Gastrocnemius medialis (tissue), 4 donors: Measurements from ENCODE around the gene DAB2IP. TPM values are rescaled to one million over a fixed set of nuclear protein-coding genes. Genes with fewer than 3 reads are reported as not detected.

Experiments used
- ATAC-seq, 2 donors: fragments of 150-250 bp; one replicate each; pipeline ENCODE4 v1.9.1; 2016
- DNase-seq, 2 donors: peaks; one replicate each; pipeline ENCODE4 v3.0.0-alpha.2; 2019
- H3K27ac ChIP-seq, 4 donors: fragments of 200-600 bp; sonication (generic); 1 replicate in 1 of 4; 2 replicates in 3 of 4; pipeline ENCODE4 v1.5.1; 2016 to 2018; ENCODE audit warnings: mild to moderate bottlenecking in 2 of 4, moderate library complexity in 1 of 4
- H3K27me3 ChIP-seq, 3 donors: fragments of 200-600 bp; sonication (generic) in 2 of 3; 1 replicate in 1 of 3; 2 replicates in 2 of 3; pipeline versions ENCODE4 v1.5.1 to v1.6.0; 2016 to 2019; ENCODE audit warnings: mild to moderate bottlenecking in 1 of 3, moderate library complexity in 1 of 3
- H3K36me3 ChIP-seq, 2 donors: fragments of 200-600 bp; sonication (generic) in 1 of 2; one replicate each; pipeline ENCODE4 v1.5.1; 2017 to 2018
- H3K4me1 ChIP-seq, 2 donors: fragments of 200-600 bp; sonication (generic) in 1 of 2; one replicate each; pipeline ENCODE4 v1.5.1; 2016 to 2017; ENCODE audit warnings: mild to moderate bottlenecking in 2 of 2
- H3K4me3 ChIP-seq, 4 donors: fragments of 200-600 bp; sonication (generic) in 3 of 4; 1 replicate in 1 of 4; 2 replicates in 3 of 4; pipeline ENCODE4 v1.5.1; 2016 to 2019; ENCODE audit warnings: mild to moderate bottlenecking in 2 of 4
- H3K9me3 ChIP-seq, 3 donors: fragments of 200-600 bp; sonication (generic) in 2 of 3; 1 replicate in 1 of 3; 2 replicates in 2 of 3; pipeline ENCODE4 v1.5.1; 2016 to 2019
- POLR2A ChIP-seq, 2 donors: fragments of 450-650 bp; IDR thresholded peaks; one replicate each; pipeline ENCODE4 v1.6.1; 2017; ENCODE audit warnings: antibody characterized with exemption in 2 of 2, mild to moderate bottlenecking in 2 of 2, moderate library complexity in 2 of 2
- in situ Hi-C, 4 donors: fragments of 200-750 bp; cut with MboI; loops; one replicate each; pipeline versions ENCODE4 v1.15.0 to v1.8.0; 2017; ENCODE audit warnings: low sequenced_read_pairs in 4 of 4
- intact Hi-C: fragments of 100-400 bp; cut with DNase I; formaldehyde crosslinking; loops from one replicate; pipeline ENCODE4 v1.15.1; 2023; ENCODE audit warnings: low total_unique reads
- total RNA-seq, 4 donors: library from RNA; depleted of rRNA; stranded (reverse); fragments of >200 nt; gene quantifications; one replicate each; pipeline versions ENCODE4 v1.1.0 to v1.2.3, GENCODE V29; 2016
- TF ChIP-seq, protein P1 (sequence below), 5 experiments: fragments of 450-650 bp in 3 of 5; fragments of 200-600 bp in 2 of 5; sonication (generic) in 2 of 5; IDR thresholded peaks in 4 of 5; conservative IDR thresholded peaks in 1 of 5; 1 replicate in 4 of 5; 2 replicates in 1 of 5; pipeline ENCODE4 v1.5.1; 2016 to 2019; ENCODE audit warnings: antibody characterized with exemption in 5 of 5, mild to moderate bottlenecking in 3 of 5, moderate library complexity in 3 of 5

DAB2IP gene
- total RNA-seq, 4 donors from 2014 or later = 22.7 to 68.2 (median 37.4) TPM

- Histone ChIP-seq H3K36me3 (no peaks in the 10 kb centered on the region), H3K27ac (no peak overlapping the region), H3K4me3 (no peak overlapping the region), H3K27me3 (no peaks in the 10 kb centered on the region), H3K4me1 (peaks cover 25 to 34% of the 10 kb centered on the region in 2 donors), H3K9me3 (no peaks in the 10 kb centered on the region)
- TF ChIP-seq, protein P1, sequence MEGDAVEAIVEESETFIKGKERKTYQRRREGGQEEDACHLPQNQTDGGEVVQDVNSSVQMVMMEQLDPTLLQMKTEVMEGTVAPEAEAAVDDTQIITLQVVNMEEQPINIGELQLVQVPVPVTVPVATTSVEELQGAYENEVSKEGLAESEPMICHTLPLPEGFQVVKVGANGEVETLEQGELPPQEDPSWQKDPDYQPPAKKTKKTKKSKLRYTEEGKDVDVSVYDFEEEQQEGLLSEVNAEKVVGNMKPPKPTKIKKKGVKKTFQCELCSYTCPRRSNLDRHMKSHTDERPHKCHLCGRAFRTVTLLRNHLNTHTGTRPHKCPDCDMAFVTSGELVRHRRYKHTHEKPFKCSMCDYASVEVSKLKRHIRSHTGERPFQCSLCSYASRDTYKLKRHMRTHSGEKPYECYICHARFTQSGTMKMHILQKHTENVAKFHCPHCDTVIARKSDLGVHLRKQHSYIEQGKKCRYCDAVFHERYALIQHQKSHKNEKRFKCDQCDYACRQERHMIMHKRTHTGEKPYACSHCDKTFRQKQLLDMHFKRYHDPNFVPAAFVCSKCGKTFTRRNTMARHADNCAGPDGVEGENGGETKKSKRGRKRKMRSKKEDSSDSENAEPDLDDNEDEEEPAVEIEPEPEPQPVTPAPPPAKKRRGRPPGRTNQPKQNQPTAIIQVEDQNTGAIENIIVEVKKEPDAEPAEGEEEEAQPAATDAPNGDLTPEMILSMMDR (IDR thresholded peaks at IDR 0.05 in 4 of 5, conservative IDR thresholded peaks at IDR 0.05 in 1 of 5) = no peak
- no peak for ATAC-seq
- in situ Hi-C loops = no loop called here
- intact Hi-C loops = no loop called here
- DNase-seq = no peak
Measured at GRCh38 chr9:121667214-121667613, 15.8 kb downstream of the DAB2IP start.

DNA sequence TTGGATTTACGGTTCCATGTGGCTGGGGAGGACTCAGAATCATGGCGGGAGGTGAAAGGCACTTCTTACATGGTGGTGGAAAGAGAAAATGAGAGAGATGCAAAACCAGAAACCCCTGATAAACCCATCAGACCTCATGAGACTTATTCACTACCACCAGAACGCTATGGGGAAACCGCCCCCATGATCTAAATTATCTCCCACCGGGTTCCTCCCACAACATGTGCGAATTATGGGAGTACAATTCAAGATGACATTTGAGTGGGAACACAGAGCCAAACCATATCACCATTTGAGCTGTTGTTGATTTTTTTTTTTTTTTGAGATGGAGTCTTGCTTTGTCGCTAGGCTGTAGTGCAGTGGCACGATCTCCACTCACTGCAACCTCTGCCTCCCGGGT lies 16.5 kb downstream of the DAB2IP start:
- ATAC-seq = no peak
- H3K4me1 ChIP-seq = peaks cover 23 to 34% of the 10 kb centered on the region in 2 donors
- in situ Hi-C loops = no loop called here

DNA sequence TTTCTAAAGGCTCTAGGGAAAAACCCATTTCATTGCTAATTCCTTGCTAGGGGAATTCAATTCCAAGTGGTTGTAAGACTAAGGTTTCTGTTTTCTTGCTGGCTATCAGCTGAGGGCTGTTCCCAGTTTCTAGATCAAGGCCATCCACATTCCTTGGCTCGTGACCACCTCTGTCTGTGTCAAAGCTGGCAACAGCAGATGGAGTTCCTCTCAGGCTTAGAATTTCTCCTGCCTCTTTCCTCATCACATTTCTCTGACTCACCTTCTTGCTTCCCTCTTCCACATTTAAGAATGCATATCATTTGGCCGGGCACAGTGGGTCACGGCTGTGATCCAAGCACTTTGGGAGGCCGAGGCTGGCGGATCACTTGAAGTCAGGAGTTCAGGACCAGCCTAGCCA lies 19.0 kb downstream of the DAB2IP start:
- in situ Hi-C loops = no loop called here
- peak; percentile 92 to 96 for ATAC-seq
- DNase-seq = peak; percentile 86 to 91
- intact Hi-C loops = no loop called here
- peak overlapping the region; percentile 67 to 74 (median 69) for H3K27ac ChIP-seq
- H3K4me1 ChIP-seq = peaks cover 29 to 46% of the 10 kb centered on the region in 2 donors
- H3K27me3 ChIP-seq = no peaks in the 10 kb centered on the region
- no peaks in the 10 kb centered on the region for H3K36me3 ChIP-seq
- no peaks in the 10 kb centered on the region for H3K9me3 ChIP-seq
- no peak overlapping the region for H3K4me3 ChIP-seq
- TF ChIP-seq POLR2A (IDR thresholded peaks at IDR 0.05) = no peak
- TF ChIP-seq, protein P1 (IDR thresholded peaks at IDR 0.05 in 4 of 5, conservative IDR thresholded peaks at IDR 0.05 in 1 of 5) = no peak

More for the DNA sequence above, 16.5 kb downstream of the DAB2IP start:
- H3K4me3 ChIP-seq = no peak overlapping the region
- intact Hi-C loops = no loop called here
- no peak overlapping the region for H3K27ac ChIP-seq
- H3K9me3 ChIP-seq = no peaks in the 10 kb centered on the region
- DNase-seq = no peak
- no peaks in the 10 kb centered on the region for H3K36me3 ChIP-seq
- no peaks in the 10 kb centered on the region for H3K27me3 ChIP-seq
- TF ChIP-seq POLR2A (IDR thresholded peaks at IDR 0.05) = no peak
- TF ChIP-seq, protein P1 (IDR thresholded peaks at IDR 0.05 in 4 of 5, conservative IDR thresholded peaks at IDR 0.05 in 1 of 5) = no peak

- intact Hi-C loops = no loop called here
- H3K4me1 ChIP-seq = peaks cover 35 to 55% of the 10 kb centered on the region in 2 donors
- H3K27ac ChIP-seq = peak overlapping the region in 3 of 4 donors; percentile 67 to 74 (median 68)
- H3K36me3 ChIP-seq = no peaks in the 10 kb centered on the region
- no peak for TF ChIP-seq POLR2A (IDR thresholded peaks at IDR 0.05)
- TF ChIP-seq, protein P1 (IDR thresholded peaks at IDR 0.05 in 4 of 5, conservative IDR thresholded peaks at IDR 0.05 in 1 of 5) = no peak
- ATAC-seq = peak; percentile 79 to 82
- H3K4me3 ChIP-seq = no peak overlapping the region
- DNase-seq = peak; percentile 35 to 37
- no peaks in the 10 kb centered on the region for H3K27me3 ChIP-seq
- no peaks in the 10 kb centered on the region for H3K9me3 ChIP-seq
- in situ Hi-C loops = no loop called here
Measured at GRCh38 chr9:121671612-121672155, 20.2 kb downstream of the DAB2IP start.

GRCh38 chr9:121672213-121672612 lies 20.8 kb downstream of the DAB2IP start:
- in situ Hi-C loops (no loop called here), intact Hi-C loops (no loop called here)
- Histone ChIP-seq H3K27ac (peak overlapping the region in 3 of 4 donors; percentile 67 to 74 (median 68)), H3K4me1 (peaks cover 35 to 55% of the 10 kb centered on the region in 2 donors), H3K4me3 (no peak overlapping the region), H3K27me3 (no peaks in the 10 kb centered on the region), H3K9me3 (no peaks in the 10 kb centered on the region), H3K36me3 (no peaks in the 10 kb centered on the region)
- TF ChIP-seq, protein P1 (IDR thresholded peaks at IDR 0.05 in 4 of 5, conservative IDR thresholded peaks at IDR 0.05 in 1 of 5) = no peak
- TF ChIP-seq POLR2A (IDR thresholded peaks at IDR 0.05) = no peak
- ATAC-seq (no peak), DNase-seq (no peak)
